HepG2 (cell line): ENCODE data around the gene TXNDC12. TPM values are rescaled to one million over a fixed set of nuclear protein-coding genes. Genes with fewer than 3 reads are reported as not detected.

Experiments
- CENPX ChIP-seq: sonication (generic); formaldehyde crosslinking; IDR thresholded peaks from 2 replicates; pipeline ENCODE4 v1.9.0; 2021; ENCODE audit warnings: mild to moderate bottlenecking, missing genetic modification reagents, moderate library complexity
- FOSL1 ChIP-seq: sonication (generic); formaldehyde crosslinking; IDR thresholded peaks from 2 replicates; pipeline ENCODE4 v1.9.0; 2021; ENCODE audit warnings: missing genetic modification reagents, borderline replicate concordance
- HMGXB3 ChIP-seq: sonication (generic); formaldehyde crosslinking; IDR thresholded peaks from 2 replicates; pipeline ENCODE4 v1.4.0; 2020; ENCODE audit warnings: missing genetic modification reagents, borderline replicate concordance
- IRX3 ChIP-seq: sonication (generic); formaldehyde crosslinking; IDR thresholded peaks from 2 replicates; pipeline ENCODE4 v1.8.1; 2023; ENCODE audit warnings: mild to moderate bottlenecking, low read depth, missing genetic modification reagents, borderline replicate concordance
- KLF11 ChIP-seq: IDR thresholded peaks from 2 replicates; pipeline ENCODE4 v1.6.1; 2016; ENCODE audit warnings: missing compliant biosample characterization
- PHF8 ChIP-seq: sonication (generic); formaldehyde crosslinking; IDR thresholded peaks from 2 replicates; pipeline ENCODE4 v1.5.0; 2020; ENCODE audit warnings: missing genetic modification reagents
- PRDM15 ChIP-seq: sonication (generic); formaldehyde crosslinking; IDR thresholded peaks from 2 replicates; pipeline ENCODE4 v1.4.0; 2020; ENCODE audit warnings: missing genetic modification reagents
- PRPF4 ChIP-seq: fragments of 200-400 bp; formaldehyde crosslinking; IDR thresholded peaks from 2 replicates; pipeline ENCODE4 v1.6.1; 2016; ENCODE audit warnings: low read length, low read depth; ENCODE audit not compliant: poor library complexity, severe bottlenecking
- PTBP1 ChIP-seq: fragments of 200-400 bp; formaldehyde crosslinking; IDR thresholded peaks from 2 replicates; pipeline ENCODE4 v1.6.1; 2018; ENCODE audit warnings: low read length, low read depth; ENCODE audit not compliant: poor library complexity, severe bottlenecking
- RFX1 ChIP-seq: fragments of 450-650 bp; IDR thresholded peaks from 2 replicates; pipeline ENCODE4 v1.6.1; 2017
- SP4 ChIP-seq: sonication (generic); formaldehyde crosslinking; IDR thresholded peaks from 2 replicates; pipeline ENCODE4 v1.8.1; 2023; ENCODE audit warnings: mild to moderate bottlenecking, missing genetic modification reagents
- TMF1 ChIP-seq: sonication (generic); formaldehyde crosslinking; IDR thresholded peaks from 2 replicates; pipeline ENCODE4 v1.8.1; 2022; ENCODE audit warnings: low read depth, missing genetic modification reagents
- ZNF343 ChIP-seq: sonication (generic); formaldehyde crosslinking; IDR thresholded peaks from 2 replicates; pipeline ENCODE4 v1.4.0; 2020; ENCODE audit warnings: mild to moderate bottlenecking, missing genetic modification reagents
- ZNF510 ChIP-seq: sonication (generic); formaldehyde crosslinking; IDR thresholded peaks from 2 replicates; pipeline ENCODE4 v1.4.0; 2020; ENCODE audit warnings: low read depth, mild to moderate bottlenecking, missing genetic modification reagents
- polyA plus RNA-seq, 8 experiments: library from polyadenylated mRNA; depleted of rRNA in 3 of 8; stranded (reverse) in 7 of 8; unstranded in 1 of 8; fragments of >200 nt; fragmentation: Illumina TruSeq in 4 of 8; extraction: Trizol in 4 of 8; gene quantifications; 2 replicates each; pipeline versions ENCODE4 v1.2.1 to v1.2.3, GENCODE V29; 2011 to 2016; ENCODE audit warnings: low read depth in 4 of 8, missing spikeins in 1 of 8, mixed read lengths in 1 of 8; ENCODE audit not compliant: insufficient read depth in 1 of 8
- total RNA-seq, 5 experiments: library from RNA; depleted of rRNA; stranded (reverse); fragments of >200 nt; fragmentation: Illumina TruSeq; extraction: Trizol; gene quantifications; 2 replicates each; pipeline ENCODE4 v1.2.3, GENCODE V29; 2016; ENCODE audit warnings: low read depth in 1 of 5
- TF ChIP-seq, protein P1 (sequence below): sonication (generic); formaldehyde crosslinking; IDR thresholded peaks from 2 replicates; pipeline ENCODE4 v1.8.0; 2022; ENCODE audit warnings: low read depth, missing genetic modification reagents
- TF ChIP-seq, protein P2 (sequence below): sonication (generic); formaldehyde crosslinking; IDR thresholded peaks from 2 replicates; pipeline ENCODE4 v1.4.0; 2020; ENCODE audit warnings: missing genetic modification reagents, borderline replicate concordance

TXNDC12 gene
- total and polyA plus RNA-seq, 2 of the 13 experiments (the other 11 are each of a cell fraction or from before 2014, with no cell fraction given), result 65.6 to 67.2 TPM

DNA sequence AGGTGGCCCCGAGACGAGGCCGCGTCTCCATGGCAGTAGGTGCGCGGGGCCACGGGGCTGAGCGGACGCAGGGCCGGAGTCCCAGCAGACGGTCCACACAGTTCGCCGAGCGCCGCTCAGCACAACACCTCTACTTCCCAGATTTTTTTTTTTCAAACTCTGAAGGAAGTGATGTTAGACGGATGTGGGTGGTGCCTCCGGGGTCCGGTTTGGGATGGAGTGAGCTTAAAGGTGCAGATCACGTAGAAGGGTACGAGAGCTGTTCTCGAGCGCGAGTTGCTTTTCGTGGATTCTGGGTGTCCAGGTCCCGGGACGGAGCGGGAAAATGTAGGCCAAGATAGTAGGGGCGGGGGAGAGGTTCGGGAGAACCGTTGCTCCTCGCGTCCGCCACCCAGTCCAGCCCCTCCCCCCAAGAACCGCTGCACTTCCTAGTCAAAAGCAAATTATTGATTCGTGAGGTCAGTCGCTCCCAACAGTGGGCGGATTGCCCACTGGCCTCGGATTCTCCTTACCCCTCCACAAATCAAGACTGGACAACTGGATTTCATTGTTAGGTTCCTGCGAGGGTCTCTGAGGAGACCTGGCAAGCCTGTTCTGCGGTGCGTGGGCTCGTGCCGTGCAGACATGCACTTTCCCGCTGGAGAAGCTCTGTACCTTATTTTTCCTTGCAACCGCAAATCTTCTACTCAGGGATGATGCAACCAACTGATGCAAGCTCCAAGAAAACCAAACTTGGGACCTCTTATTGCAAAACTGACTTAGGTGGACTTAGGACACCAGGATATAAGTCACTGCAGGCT is at the start of gene TXNDC12 (continued):
- TF ChIP-seq PRDM15 (CRISPR knock-in tag), result no peak
- 0 out of 2 replicates have a peak, but pooled peaks have one; percentile 13 for TF ChIP-seq HMGXB3 (CRISPR knock-in tag)
- no peak; the same call in 1 of the 2 replicates for TF ChIP-seq TMF1 (CRISPR knock-in tag)
- TF ChIP-seq, protein P1, sequence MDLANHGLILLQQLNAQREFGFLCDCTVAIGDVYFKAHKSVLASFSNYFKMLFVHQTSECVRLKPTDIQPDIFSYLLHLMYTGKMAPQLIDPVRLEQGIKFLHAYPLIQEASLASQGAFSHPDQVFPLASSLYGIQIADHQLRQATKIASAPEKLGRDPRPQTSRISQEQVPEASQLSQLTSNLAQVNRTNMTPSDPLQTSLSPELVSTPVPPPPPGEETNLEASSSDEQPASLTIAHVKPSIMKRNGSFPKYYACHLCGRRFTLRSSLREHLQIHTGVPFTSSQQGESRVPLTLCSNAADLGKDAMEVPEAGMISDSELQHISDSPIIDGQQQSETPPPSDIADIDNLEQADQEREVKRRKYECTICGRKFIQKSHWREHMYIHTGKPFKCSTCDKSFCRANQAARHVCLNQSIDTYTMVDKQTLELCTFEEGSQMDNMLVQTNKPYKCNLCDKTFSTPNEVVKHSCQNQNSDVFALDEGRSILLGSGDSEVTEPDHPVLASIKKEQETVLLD, result peak; percentile 31; the same call in 1 of the 2 replicates
- no peak; the same call in 1 of the 2 replicates for TF ChIP-seq FOSL1 (CRISPR knock-in tag)
- TF ChIP-seq CENPX (CRISPR knock-in tag), result no peak
- TF ChIP-seq IRX3 (CRISPR knock-in tag), result no peak
- no peak for TF ChIP-seq PTBP1
- no peak for TF ChIP-seq KLF11 (CRISPR knock-in tag)
- peak; percentile 61 for TF ChIP-seq PRPF4
- TF ChIP-seq RFX1, result peak; percentile 39; the same call in 1 of the 2 replicates
- TF ChIP-seq, protein P2, sequence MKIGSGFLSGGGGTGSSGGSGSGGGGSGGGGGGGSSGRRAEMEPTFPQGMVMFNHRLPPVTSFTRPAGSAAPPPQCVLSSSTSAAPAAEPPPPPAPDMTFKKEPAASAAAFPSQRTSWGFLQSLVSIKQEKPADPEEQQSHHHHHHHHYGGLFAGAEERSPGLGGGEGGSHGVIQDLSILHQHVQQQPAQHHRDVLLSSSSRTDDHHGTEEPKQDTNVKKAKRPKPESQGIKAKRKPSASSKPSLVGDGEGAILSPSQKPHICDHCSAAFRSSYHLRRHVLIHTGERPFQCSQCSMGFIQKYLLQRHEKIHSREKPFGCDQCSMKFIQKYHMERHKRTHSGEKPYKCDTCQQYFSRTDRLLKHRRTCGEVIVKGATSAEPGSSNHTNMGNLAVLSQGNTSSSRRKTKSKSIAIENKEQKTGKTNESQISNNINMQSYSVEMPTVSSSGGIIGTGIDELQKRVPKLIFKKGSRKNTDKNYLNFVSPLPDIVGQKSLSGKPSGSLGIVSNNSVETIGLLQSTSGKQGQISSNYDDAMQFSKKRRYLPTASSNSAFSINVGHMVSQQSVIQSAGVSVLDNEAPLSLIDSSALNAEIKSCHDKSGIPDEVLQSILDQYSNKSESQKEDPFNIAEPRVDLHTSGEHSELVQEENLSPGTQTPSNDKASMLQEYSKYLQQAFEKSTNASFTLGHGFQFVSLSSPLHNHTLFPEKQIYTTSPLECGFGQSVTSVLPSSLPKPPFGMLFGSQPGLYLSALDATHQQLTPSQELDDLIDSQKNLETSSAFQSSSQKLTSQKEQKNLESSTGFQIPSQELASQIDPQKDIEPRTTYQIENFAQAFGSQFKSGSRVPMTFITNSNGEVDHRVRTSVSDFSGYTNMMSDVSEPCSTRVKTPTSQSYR (CRISPR knock-in tag), result peak; percentile 94
- TF ChIP-seq ZNF343 (CRISPR knock-in tag), result peak; percentile 78
- TF ChIP-seq ZNF510 (CRISPR knock-in tag), result no peak; the same call in 1 of the 2 replicates
- TF ChIP-seq PHF8 (CRISPR knock-in tag), result peak; percentile 69
- TF ChIP-seq SP4 (CRISPR knock-in tag), result peak; percentile 59; the same call in 1 of the 2 replicates
